Measurements from ENCODE around the gene NRSN2. TPM values are rescaled to one million over a fixed set of nuclear protein-coding genes. Genes with fewer than 3 reads are reported as not detected.
"Not testable (repeated sequence)": the region's sequence is repeated elsewhere in the genome, so short reads cannot be mapped to it uniquely, and the experiment has no call there.

NRSN2 gene
- total RNA-seq, 6 donors from 2014 or later, result 13.6 to 30.8 (median 25.6) TPM

DNA sequence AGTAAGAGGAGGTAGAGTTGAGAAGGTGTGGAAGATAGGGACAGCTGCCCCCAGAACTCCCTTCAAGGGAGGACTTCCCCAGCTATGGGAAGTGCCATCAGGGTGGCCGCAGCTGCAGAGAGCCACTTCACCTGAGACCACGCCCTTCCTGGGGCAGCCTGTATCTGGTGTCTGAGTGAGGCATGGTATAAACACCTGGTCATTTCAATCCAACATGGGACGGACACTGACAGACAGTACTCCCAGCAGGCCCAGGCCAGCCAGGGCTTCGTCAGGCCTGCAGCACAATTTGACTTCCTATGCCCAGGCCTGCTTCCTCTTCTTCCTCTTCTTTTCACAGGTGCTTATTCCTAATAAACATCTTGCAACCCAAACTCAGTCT, 17.1 kb upstream of the NRSN2 start:
- peaks cover 0 to 5% (median 0%) of the 10 kb centered on the region in 4 donors for H3K27me3 ChIP-seq
- H3K27ac ChIP-seq, result peak overlapping the region in 3 of 4 donors; percentile 2 to 78 (median 50)
- ATAC-seq (ENCODE audit: low FRiP score in 2 of 2), result no peak
- peaks cover 0 to 2% (median 0%) of the 10 kb centered on the region in 4 donors for H3K36me3 ChIP-seq
- 53 to 70% methylated on average over 4 of the region's 4 CpGs for WGBS, 2 donors
- no peak for DNase-seq
- no peaks in the 10 kb centered on the region for H3K9me3 ChIP-seq
- TF ChIP-seq POLR2AphosphoS5 (IDR thresholded peaks at IDR 0.05) (no peak), POLR2A (IDR thresholded peaks at IDR 0.05) (no peak), EP300 (IDR thresholded peaks at IDR 0.05) (no peak)
- TF ChIP-seq, protein P1, sequence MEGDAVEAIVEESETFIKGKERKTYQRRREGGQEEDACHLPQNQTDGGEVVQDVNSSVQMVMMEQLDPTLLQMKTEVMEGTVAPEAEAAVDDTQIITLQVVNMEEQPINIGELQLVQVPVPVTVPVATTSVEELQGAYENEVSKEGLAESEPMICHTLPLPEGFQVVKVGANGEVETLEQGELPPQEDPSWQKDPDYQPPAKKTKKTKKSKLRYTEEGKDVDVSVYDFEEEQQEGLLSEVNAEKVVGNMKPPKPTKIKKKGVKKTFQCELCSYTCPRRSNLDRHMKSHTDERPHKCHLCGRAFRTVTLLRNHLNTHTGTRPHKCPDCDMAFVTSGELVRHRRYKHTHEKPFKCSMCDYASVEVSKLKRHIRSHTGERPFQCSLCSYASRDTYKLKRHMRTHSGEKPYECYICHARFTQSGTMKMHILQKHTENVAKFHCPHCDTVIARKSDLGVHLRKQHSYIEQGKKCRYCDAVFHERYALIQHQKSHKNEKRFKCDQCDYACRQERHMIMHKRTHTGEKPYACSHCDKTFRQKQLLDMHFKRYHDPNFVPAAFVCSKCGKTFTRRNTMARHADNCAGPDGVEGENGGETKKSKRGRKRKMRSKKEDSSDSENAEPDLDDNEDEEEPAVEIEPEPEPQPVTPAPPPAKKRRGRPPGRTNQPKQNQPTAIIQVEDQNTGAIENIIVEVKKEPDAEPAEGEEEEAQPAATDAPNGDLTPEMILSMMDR (IDR thresholded peaks at IDR 0.05), result no peak
- H3K4me3 ChIP-seq, result no peak overlapping the region
- H3K4me1 ChIP-seq, result peaks cover 24 to 50% (median 29%) of the 10 kb centered on the region in 4 donors

DNA sequence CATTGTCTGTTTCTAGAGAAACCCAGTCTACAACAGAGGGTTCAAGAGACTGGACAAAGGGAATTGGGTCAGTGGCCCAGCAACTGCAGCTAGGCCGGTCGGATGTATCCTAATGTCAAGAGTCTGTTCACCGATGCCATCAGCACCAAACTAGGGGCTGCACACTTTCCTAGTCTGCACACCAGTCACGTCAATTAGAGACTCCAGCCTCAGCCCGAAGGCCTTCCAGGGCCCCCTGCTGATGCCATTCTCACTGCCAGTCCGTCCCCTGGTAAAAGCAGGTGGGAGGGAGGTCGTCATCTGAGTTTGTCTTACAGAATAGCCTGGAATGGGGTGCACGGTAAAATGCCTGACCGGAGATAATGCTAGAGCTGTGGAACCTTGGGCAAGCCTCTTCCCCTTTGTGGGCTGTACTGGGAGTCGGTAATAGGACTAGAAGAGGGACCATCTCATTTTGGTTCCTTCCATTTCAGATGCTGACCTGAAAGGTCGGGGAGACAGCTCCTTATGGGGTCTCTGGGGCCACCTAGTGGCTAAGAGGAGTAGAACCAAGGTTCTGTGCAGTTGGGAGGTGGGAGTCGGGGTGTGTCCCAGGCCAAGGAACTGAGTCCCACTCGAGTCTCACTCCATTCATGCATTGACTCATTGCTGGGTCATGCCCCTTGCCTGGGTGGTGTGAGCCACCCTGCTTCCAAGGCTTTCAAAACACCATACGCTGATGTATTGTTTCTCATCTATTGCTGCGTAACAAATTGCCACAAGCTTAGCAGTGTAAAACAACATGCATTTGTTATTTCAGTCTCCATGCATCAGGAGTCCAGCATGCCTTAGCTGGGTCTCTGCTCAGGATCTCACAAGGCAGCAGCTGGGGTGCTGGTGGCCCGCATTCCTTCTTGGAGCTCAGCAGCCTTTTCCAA, 16.4 kb upstream of the NRSN2 start:
- peak; percentile 66 to 79 for ATAC-seq (ENCODE audit: low FRiP score in 2 of 2)
- peak in 1 of 2 donors; percentile 66 for DNase-seq
- Histone ChIP-seq H3K27me3 (peaks cover 0 to 5% (median 0%) of the 10 kb centered on the region in 4 donors), H3K9me3 (no peaks in the 10 kb centered on the region), H3K4me3 (no peak overlapping the region), H3K4me1 (peaks cover 24 to 49% (median 29%) of the 10 kb centered on the region in 4 donors), H3K36me3 (peaks cover 0 to 2% (median 0%) of the 10 kb centered on the region in 4 donors), H3K27ac (peak overlapping the region in 3 of 4 donors; percentile 2 to 78 (median 18))
- 49 to 51% methylated on average over 12 to 16 of the region's 16 CpGs for WGBS, 2 donors
- no peak for TF ChIP-seq POLR2AphosphoS5 (IDR thresholded peaks at IDR 0.05)
- no peak for TF ChIP-seq POLR2A (IDR thresholded peaks at IDR 0.05)
- TF ChIP-seq EP300 (IDR thresholded peaks at IDR 0.05), result no peak
- TF ChIP-seq, protein P1 (IDR thresholded peaks at IDR 0.05), result peak; percentile 64 to 91 (median 82)

DNA sequence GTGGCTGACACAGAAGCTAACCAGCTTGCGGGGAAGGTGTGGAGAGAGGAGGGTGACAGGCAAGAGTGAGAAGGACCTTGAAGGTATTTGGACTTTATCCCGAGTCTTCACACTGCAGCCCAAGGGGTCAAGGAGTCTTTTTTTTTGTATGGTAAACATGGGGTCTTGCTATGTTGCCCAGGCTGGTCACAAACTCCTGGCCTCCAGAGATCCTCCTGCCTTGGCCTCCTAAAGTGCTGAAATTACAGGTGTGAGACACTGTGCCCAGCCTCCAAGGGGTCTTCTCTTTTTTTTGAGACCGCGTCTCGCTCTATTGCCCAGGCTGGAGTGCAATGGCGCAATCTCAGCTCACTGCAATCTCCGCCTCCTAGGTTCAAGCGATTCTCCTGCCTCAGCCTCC, 12.3 kb upstream of the NRSN2 start:
- Histone ChIP-seq H3K9me3 (no peaks in the 10 kb centered on the region), H3K36me3 (peaks cover 0 to 2% (median 0%) of the 10 kb centered on the region in 4 donors), H3K27me3 (no peaks in the 10 kb centered on the region), H3K4me3 (no peak overlapping the region), H3K27ac (no peak overlapping the region), H3K4me1 (peaks cover 9 to 11% (median 10%) of the 10 kb centered on the region in 4 donors)
- TF ChIP-seq EP300 (IDR thresholded peaks at IDR 0.05) (no peak), POLR2A (IDR thresholded peaks at IDR 0.05) (no peak), POLR2AphosphoS5 (IDR thresholded peaks at IDR 0.05) (no peak)
- TF ChIP-seq, protein P1 (IDR thresholded peaks at IDR 0.05), result no peak
- DNase-seq (no peak), ATAC-seq (ENCODE audit: low FRiP score in 2 of 2) (no peak)
- 97 to 98% methylated on average over 8 of the region's 8 CpGs for WGBS, 2 donors

DNA sequence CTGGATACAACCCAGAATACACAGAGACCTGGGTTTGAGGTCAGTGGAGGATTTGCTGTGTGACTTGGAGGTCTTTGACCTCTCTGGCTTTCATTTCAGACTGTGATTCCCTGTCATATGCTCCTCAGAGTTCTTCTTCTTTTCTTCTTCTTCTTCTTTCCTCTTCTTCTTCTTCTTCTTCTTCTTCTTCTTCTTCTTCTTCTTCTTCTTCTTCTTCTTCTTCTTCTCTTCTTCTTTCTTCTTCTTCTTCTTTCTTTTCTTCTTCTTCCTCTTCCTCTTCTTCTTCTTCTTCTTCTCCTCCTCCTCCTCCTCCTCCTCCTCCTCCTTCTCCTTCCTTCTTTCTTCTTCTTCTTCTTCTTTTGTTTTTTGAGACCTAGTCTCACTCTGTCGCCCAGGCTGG, 10.9 kb upstream of the NRSN2 start:
- not testable (repeated sequence) for H3K4me1 ChIP-seq; H3K27ac ChIP-seq; H3K4me3 ChIP-seq; H3K27me3 ChIP-seq; H3K9me3 ChIP-seq; H3K36me3 ChIP-seq; DNase-seq; ATAC-seq (ENCODE audit: low FRiP score in 2 of 2)
- 94 to 100% methylated on average over 1 of the region's 1 CpG for WGBS, 2 donors

DNA sequence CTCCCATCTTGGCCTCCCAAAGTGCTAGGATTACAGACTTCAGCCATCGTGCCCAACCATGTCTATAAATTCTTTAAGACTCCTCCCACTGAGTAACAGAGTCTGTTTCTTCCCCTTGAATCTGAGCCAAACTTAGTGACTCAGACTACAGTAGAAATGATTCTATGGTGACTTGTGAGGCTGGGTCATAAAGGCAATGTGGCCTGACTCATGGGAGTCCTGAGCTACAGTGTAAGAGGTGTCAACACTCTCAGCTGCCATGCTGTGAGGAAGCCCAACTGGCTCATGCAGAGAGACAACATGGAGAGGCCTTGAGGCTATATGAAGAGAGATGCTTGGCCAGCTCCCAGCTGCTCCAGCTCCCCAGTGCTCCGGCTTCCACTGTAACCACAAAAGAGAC, 5.2 kb upstream of the NRSN2 start:
- H3K27ac ChIP-seq, result no peak overlapping the region
- H3K4me3 ChIP-seq, result no peak overlapping the region
- 71 to 81% methylated on average over 2 of the region's 2 CpGs for WGBS, 2 donors
- no peak for TF ChIP-seq POLR2A (IDR thresholded peaks at IDR 0.05)
- no peak for TF ChIP-seq EP300 (IDR thresholded peaks at IDR 0.05)
- no peak for TF ChIP-seq POLR2AphosphoS5 (IDR thresholded peaks at IDR 0.05)
- TF ChIP-seq, protein P1 (IDR thresholded peaks at IDR 0.05), result no peak
- peaks cover 10 to 16% (median 13%) of the 10 kb centered on the region in 4 donors for H3K4me1 ChIP-seq
- ATAC-seq (ENCODE audit: low FRiP score in 2 of 2) (peak in 1 of 2 donors; percentile 26), DNase-seq (no peak)
- no peaks in the 10 kb centered on the region for H3K27me3 ChIP-seq
- no peaks in the 10 kb centered on the region for H3K9me3 ChIP-seq
- no peaks in the 10 kb centered on the region for H3K36me3 ChIP-seq
